Neural cell (in vitro differentiated cells): ENCODE results near the gene RHOH. TPM values are rescaled to one million over a fixed set of nuclear protein-coding genes. Genes with fewer than 3 reads are reported as not detected.

Experiments used
- H2AFZ ChIP-seq: fragments of 200-600, 300-800 bp; sonication (generic), shearing (Covaris generic); 2 replicates; pipeline ENCODE4 v1.6.0; 2014; ENCODE audit warnings: low read depth, mild to moderate bottlenecking, antibody characterized with exemption, low read length, moderate library complexity
- H3F3A ChIP-seq: fragments of 200-600 bp; shearing (Covaris generic); 2 replicates; pipeline ENCODE4 v1.6.1; 2016; ENCODE audit warnings: mild to moderate bottlenecking, moderate library complexity, mixed read lengths, antibody characterized with exemption, low read length; ENCODE audit not compliant: insufficient read depth, poor library complexity, severe bottlenecking
- H3K27ac ChIP-seq: fragments of 200-600, 300-800 bp; sonication (generic), shearing (Covaris generic); 2 replicates; pipeline ENCODE4 v1.5.1; 2014; ENCODE audit warnings: mild to moderate bottlenecking, low read length, moderate library complexity
- H3K27me3 ChIP-seq: fragments of 300-800, 200-600 bp; sonication (generic), shearing (Covaris generic); 2 replicates; pipeline ENCODE4 v1.6.0; 2014; ENCODE audit warnings: mild to moderate bottlenecking, low read depth, low read length, moderate library complexity; ENCODE audit not compliant: insufficient read depth
- H3K36me3 ChIP-seq: fragments of 300-800, 200-600 bp; sonication (generic), shearing (Covaris generic); 2 replicates; pipeline ENCODE4 v1.5.1; 2014; ENCODE audit warnings: mild to moderate bottlenecking, antibody characterized with exemption, low read length, moderate library complexity; ENCODE audit not compliant: insufficient read depth
- H3K4me2 ChIP-seq: fragments of 300-800, 200-600 bp; sonication (generic), shearing (Covaris generic); 2 replicates; pipeline ENCODE4 v1.6.0; 2014; ENCODE audit warnings: mild to moderate bottlenecking, low read length
- H3K4me3 ChIP-seq: fragments of 300-800, 200-600 bp; sonication (generic), shearing (Covaris generic); 2 replicates; pipeline ENCODE4 v1.5.1; 2014; ENCODE audit warnings: mild to moderate bottlenecking, low read length, moderate library complexity
- H3K79me2 ChIP-seq: fragments of 200-600 bp; shearing (Covaris generic); replicated peaks from 2 replicates; pipeline ENCODE4 v1.6.0; 2014; ENCODE audit warnings: mild to moderate bottlenecking, low read length, moderate library complexity; ENCODE audit not compliant: insufficient read depth
- H3K9ac ChIP-seq: fragments of 300-800, 200-600 bp; sonication (generic), shearing (Covaris generic); 2 replicates; pipeline ENCODE4 v1.6.1; 2016; ENCODE audit warnings: mild to moderate bottlenecking, low read length, mixed read lengths
- H3K9me2 ChIP-seq: fragments of 200-600 bp; shearing (Covaris generic); 2 replicates; pipeline ENCODE4 v1.6.1; 2016; ENCODE audit warnings: mild to moderate bottlenecking, low read length, mixed read lengths; ENCODE audit not compliant: insufficient read depth
- H3K9me3 ChIP-seq: fragments of 200-600, 300-800 bp; sonication (generic), shearing (Covaris generic); 2 replicates; pipeline ENCODE4 v1.6.1; 2016; ENCODE audit warnings: mild to moderate bottlenecking, mixed run types, low read length, moderate library complexity, mixed read lengths
- H4K20me1 ChIP-seq: fragments of 200-600 bp; shearing (Covaris generic); 2 replicates; pipeline ENCODE4 v1.6.1; 2016; ENCODE audit warnings: mild to moderate bottlenecking, mixed run types; ENCODE audit not compliant: insufficient read depth
- EP300 ChIP-seq: fragments of 450-650 bp; conservative IDR thresholded peaks from 2 replicates; pipeline ENCODE4 v1.6.1; 2014; ENCODE audit warnings: antibody characterized with exemption, mild to moderate bottlenecking, moderate library complexity; ENCODE audit not compliant: poor library complexity, severe bottlenecking
- EZH2 ChIP-seq: fragments of 200-600, 300-800 bp; shearing (Covaris generic), sonication (generic); IDR thresholded peaks from 2 replicates; pipeline ENCODE4 v1.6.1; 2014; ENCODE audit warnings: antibody characterized with exemption, low read length, borderline replicate concordance, mild to moderate bottlenecking; ENCODE audit not compliant: insufficient read depth, poor library complexity, severe bottlenecking
- MXI1 ChIP-seq: fragments of 450-650 bp; conservative IDR thresholded peaks from 2 replicates; pipeline ENCODE4 v1.6.1; 2014; ENCODE audit warnings: antibody characterized with exemption, mild to moderate bottlenecking; ENCODE audit not compliant: poor library complexity, severe bottlenecking
- POLR2AphosphoS5 ChIP-seq: IDR thresholded peaks from 2 replicates; pipeline ENCODE4 v1.6.1; 2012
- RAD21 ChIP-seq: fragments of 450-650 bp; conservative IDR thresholded peaks from 2 replicates; pipeline ENCODE4 v1.6.1; 2014; ENCODE audit warnings: antibody characterized with exemption, mild to moderate bottlenecking, moderate library complexity
- REST ChIP-seq: IDR thresholded peaks from 2 replicates; pipeline ENCODE4 v1.6.1; 2012; ENCODE audit warnings: borderline replicate concordance
- SMC3 ChIP-seq: fragments of 450-650 bp; conservative IDR thresholded peaks from 2 replicates; pipeline ENCODE4 v1.6.1; 2014; ENCODE audit warnings: antibody characterized with exemption, mild to moderate bottlenecking, moderate library complexity; ENCODE audit not compliant: poor library complexity
- TAF1 ChIP-seq: IDR thresholded peaks from 2 replicates; pipeline ENCODE4 v1.6.1; 2012; ENCODE audit warnings: low read depth
- polyA plus RNA-seq: library from polyadenylated mRNA; depleted of rRNA; stranded (reverse); fragments of >200 nt; gene quantifications from 2 replicates; pipeline ENCODE4 v1.2.3, GENCODE V29; 2014
- TF ChIP-seq, protein P1 (sequence below): fragments of 450-650 bp; IDR thresholded peaks from 2 replicates; pipeline ENCODE4 v1.5.1; 2014; ENCODE audit warnings: antibody characterized with exemption, mild to moderate bottlenecking, moderate library complexity; ENCODE audit not compliant: poor library complexity, severe bottlenecking

Gene RHOH
- polyA plus RNA-seq, 1 donor from 2014 or later: not detected

GRCh38 chr4:40160258-40160657 is 36.6 kb upstream of the RHOH start:
- Histone ChIP-seq H3F3A (no peaks in the 10 kb centered on the region), H3K9ac (no peak overlapping the region), H3K9me2 (no peaks in the 10 kb centered on the region), H3K9me3 (no peaks in the 10 kb centered on the region), H3K27ac (no peak overlapping the region), H3K4me2 (no peak overlapping the region), H2AFZ (no peak overlapping the region), H3K27me3 (no peaks in the 10 kb centered on the region), H3K36me3 (peaks cover 6% of the 10 kb centered on the region), H3K79me2 (no peaks in the 10 kb centered on the region), H4K20me1 (no peaks in the 10 kb centered on the region), H3K4me3 (no peak overlapping the region)
- TF ChIP-seq EZH2 (no peak), POLR2AphosphoS5 (no peak)

DNA sequence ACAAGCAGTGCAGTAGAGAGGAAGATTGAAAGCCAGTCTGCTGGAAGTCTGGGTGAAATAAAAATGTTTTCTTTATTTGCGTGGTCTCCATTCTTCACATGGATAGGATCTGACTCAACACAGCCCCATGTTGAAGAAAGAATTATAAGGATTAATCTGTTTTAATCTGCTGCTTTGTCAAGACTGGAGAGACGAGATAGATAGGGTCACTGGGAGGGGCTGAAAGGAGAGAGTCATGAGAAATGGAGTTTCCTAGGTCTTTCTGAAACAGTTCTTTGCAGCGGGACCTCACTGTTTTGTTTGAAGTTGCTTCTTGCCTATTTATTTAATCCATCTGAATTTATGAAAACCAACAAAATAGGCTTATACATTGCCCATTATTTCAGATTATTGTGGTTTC is 32.4 kb upstream of the RHOH start:
- Histone ChIP-seq H4K20me1 (no peaks in the 10 kb centered on the region), H3K79me2 (no peaks in the 10 kb centered on the region), H3K9me2 (no peaks in the 10 kb centered on the region), H2AFZ (no peak overlapping the region), H3K9me3 (no peaks in the 10 kb centered on the region), H3K27ac (no peak overlapping the region), H3K4me3 (no peak overlapping the region), H3K36me3 (peaks cover 11% of the 10 kb centered on the region), H3K27me3 (no peaks in the 10 kb centered on the region), H3F3A (no peaks in the 10 kb centered on the region), H3K9ac (no peak overlapping the region), H3K4me2 (no peak overlapping the region)
- TF ChIP-seq TAF1 (no peak), SMC3 (no peak), EP300 (no peak), RAD21 (no peak), POLR2AphosphoS5 (no peak), REST (no peak), EZH2 (no peak), MXI1 (no peak)
- TF ChIP-seq, protein P1, sequence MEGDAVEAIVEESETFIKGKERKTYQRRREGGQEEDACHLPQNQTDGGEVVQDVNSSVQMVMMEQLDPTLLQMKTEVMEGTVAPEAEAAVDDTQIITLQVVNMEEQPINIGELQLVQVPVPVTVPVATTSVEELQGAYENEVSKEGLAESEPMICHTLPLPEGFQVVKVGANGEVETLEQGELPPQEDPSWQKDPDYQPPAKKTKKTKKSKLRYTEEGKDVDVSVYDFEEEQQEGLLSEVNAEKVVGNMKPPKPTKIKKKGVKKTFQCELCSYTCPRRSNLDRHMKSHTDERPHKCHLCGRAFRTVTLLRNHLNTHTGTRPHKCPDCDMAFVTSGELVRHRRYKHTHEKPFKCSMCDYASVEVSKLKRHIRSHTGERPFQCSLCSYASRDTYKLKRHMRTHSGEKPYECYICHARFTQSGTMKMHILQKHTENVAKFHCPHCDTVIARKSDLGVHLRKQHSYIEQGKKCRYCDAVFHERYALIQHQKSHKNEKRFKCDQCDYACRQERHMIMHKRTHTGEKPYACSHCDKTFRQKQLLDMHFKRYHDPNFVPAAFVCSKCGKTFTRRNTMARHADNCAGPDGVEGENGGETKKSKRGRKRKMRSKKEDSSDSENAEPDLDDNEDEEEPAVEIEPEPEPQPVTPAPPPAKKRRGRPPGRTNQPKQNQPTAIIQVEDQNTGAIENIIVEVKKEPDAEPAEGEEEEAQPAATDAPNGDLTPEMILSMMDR: no peak

DNA sequence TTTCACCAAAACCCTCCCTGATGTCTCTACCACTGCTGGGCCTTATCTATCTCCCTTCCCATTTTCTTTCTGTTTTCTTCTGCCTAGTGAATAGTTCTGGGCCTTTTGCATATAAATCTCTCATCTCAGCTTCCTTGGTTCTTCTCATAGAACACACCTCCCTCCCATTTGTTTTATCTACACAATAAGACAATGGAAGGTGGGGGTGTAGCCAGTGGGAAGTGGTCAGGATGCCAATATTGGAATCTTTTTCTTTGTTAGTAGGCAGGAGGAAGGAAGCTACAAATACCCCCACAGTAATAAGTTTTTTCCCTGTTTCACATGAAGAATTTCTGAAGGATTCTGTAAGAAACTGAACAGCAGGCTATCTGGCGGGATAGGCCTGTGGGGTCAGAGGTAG is 30.9 kb upstream of the RHOH start:
- H3K9me2 ChIP-seq: no peaks in the 10 kb centered on the region
- peaks cover 11% of the 10 kb centered on the region for H3K36me3 ChIP-seq
- H3K79me2 ChIP-seq: no peaks in the 10 kb centered on the region
- no peak overlapping the region for H2AFZ ChIP-seq
- H3K9ac ChIP-seq: no peak overlapping the region
- no peaks in the 10 kb centered on the region for H3K9me3 ChIP-seq
- H3F3A ChIP-seq: no peaks in the 10 kb centered on the region
- H3K4me2 ChIP-seq: no peak overlapping the region
- no peaks in the 10 kb centered on the region for H3K27me3 ChIP-seq
- no peak overlapping the region for H3K27ac ChIP-seq
- no peak overlapping the region for H3K4me3 ChIP-seq
- no peak for TF ChIP-seq MXI1
- no peak for TF ChIP-seq EZH2
- TF ChIP-seq, protein P1: no peak
- no peak for TF ChIP-seq TAF1
- TF ChIP-seq RAD21: no peak
- TF ChIP-seq EP300: no peak
- no peak for TF ChIP-seq SMC3
- TF ChIP-seq POLR2AphosphoS5: no peak
- no peak for TF ChIP-seq REST
- H4K20me1 ChIP-seq: no peaks in the 10 kb centered on the region
